ENCODE data around the gene OLFM1.
"Not testable (repeated sequence)": the region's sequence is repeated elsewhere in the genome, so short reads cannot be mapped to it uniquely, and the experiment has no call there.

Gene OLFM1

GRCh38 chr9:135135929-135136315 is 48.5 kb downstream of the OLFM1 start:
- no peak for DNase-seq (ENCODE audit: low spot score in 2 of 2)
- Mint-ChIP-seq H3K27ac (no peak overlapping the region), H3K36me3 (no peaks in the 10 kb centered on the region), H3K9me3 (no peaks in the 10 kb centered on the region), H3K4me1 (no peaks in the 10 kb centered on the region), H3K4me3 (no peak overlapping the region)
- no peak for ATAC-seq

- DNase-seq (ENCODE audit: low spot score in 2 of 2) (no peak), ATAC-seq (no peak)
- Mint-ChIP-seq H3K36me3 (no peaks in the 10 kb centered on the region), H3K4me1 (no peaks in the 10 kb centered on the region), H3K9me3 (no peaks in the 10 kb centered on the region), H3K27ac (no peak overlapping the region), H3K4me3 (no peak overlapping the region)
Observed at GRCh38 chr9:135136481-135136880, 49.0 kb downstream of the OLFM1 start.

GRCh38 chr9:135136991-135137832 is 49.7 kb downstream of the OLFM1 start:
- Mint-ChIP-seq H3K9me3 (no peaks in the 10 kb centered on the region), H3K4me3 (no peak overlapping the region), H3K4me1 (no peaks in the 10 kb centered on the region), H3K27ac (no peak overlapping the region), H3K36me3 (no peaks in the 10 kb centered on the region)
- ATAC-seq (no peak), DNase-seq (ENCODE audit: low spot score in 2 of 2) (no peak)

GRCh38 chr9:135138078-135138855 is 50.8 kb downstream of the OLFM1 start:
- H3K36me3 Mint-ChIP-seq, result no peaks in the 10 kb centered on the region
- no peaks in the 10 kb centered on the region for H3K4me1 Mint-ChIP-seq
- ATAC-seq, result no peak
- H3K9me3 Mint-ChIP-seq, result no peaks in the 10 kb centered on the region
- DNase-seq (ENCODE audit: low spot score in 2 of 2), result no peak
- H3K27ac Mint-ChIP-seq, result no peak overlapping the region
- H3K4me3 Mint-ChIP-seq, result no peak overlapping the region

- ATAC-seq (no peak), DNase-seq (ENCODE audit: low spot score in 2 of 2) (no peak)
- no peak overlapping the region for H3K4me3 Mint-ChIP-seq
- no peak overlapping the region for H3K27ac Mint-ChIP-seq
- H3K36me3 Mint-ChIP-seq, result no peaks in the 10 kb centered on the region
- no peaks in the 10 kb centered on the region for H3K4me1 Mint-ChIP-seq
- H3K9me3 Mint-ChIP-seq, result no peaks in the 10 kb centered on the region
Observed at GRCh38 chr9:135139366-135139959, 52.0 kb downstream of the OLFM1 start.

- DNase-seq (ENCODE audit: low spot score in 2 of 2) (no peak), ATAC-seq (no peak)
- H3K27ac Mint-ChIP-seq, result no peak overlapping the region
- no peak overlapping the region for H3K4me3 Mint-ChIP-seq
- no peaks in the 10 kb centered on the region for H3K36me3 Mint-ChIP-seq
- H3K4me1 Mint-ChIP-seq, result no peaks in the 10 kb centered on the region
- no peaks in the 10 kb centered on the region for H3K9me3 Mint-ChIP-seq
Observed at GRCh38 chr9:135141183-135141774, 53.8 kb downstream of the OLFM1 start.

DNA sequence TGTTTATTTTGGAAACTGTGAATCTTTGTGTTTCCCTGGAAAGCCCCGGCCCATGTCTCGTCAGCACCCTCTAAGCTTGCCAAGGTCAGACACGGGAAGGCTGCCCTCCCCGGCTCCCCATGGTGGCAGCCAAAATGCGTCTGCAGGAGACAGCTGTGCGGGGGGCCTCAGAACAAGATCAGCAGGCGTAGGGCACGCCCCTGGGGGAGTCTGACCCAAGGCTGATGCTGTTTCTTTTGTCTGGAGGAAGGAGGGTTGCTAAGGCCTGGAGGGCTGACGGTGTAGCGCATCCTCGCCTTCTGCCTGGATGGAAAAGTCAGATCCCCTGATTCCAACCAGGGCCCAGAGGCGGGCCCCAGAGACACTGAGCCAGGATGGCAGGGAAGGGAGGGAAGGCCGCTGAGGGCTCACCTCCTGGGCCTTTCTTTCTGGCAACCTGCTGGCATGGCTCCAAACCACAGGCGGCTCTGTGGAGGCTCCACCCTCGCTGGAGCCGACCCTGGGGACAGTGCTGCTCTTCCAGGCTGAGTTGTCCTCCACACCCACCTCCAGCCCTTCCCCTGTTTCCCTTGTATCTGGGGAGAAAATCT is 57.2 kb downstream of the OLFM1 start:
- Mint-ChIP-seq H3K36me3 (no peaks in the 10 kb centered on the region), H3K9me3 (peaks cover 4% of the 10 kb centered on the region), H3K4me3 (no peak overlapping the region), H3K4me1 (no peaks in the 10 kb centered on the region), H3K27ac (no peak overlapping the region)
- DNase-seq (ENCODE audit: low spot score in 2 of 2) (no peak), ATAC-seq (no peak)

DNA sequence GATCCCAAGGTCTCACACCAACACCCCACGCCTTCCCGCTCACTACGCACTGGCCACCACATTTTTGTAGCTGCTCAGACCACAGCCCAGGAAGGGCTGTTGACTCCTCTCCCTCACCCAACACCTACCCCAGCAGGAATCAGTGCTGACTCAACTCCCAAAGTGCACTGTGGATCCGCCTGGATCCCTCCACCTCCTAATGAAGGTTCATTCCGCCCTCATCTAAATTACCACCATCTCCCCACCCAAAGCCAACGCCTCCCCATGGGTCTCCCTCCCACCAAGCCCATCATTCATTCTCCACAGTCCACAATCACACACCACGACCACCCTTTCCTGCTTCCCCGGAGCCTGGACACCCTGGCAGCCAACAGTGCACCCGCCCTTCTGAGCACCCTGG is 57.8 kb downstream of the OLFM1 start:
- Mint-ChIP-seq H3K4me3 (no peak overlapping the region), H3K27ac (no peak overlapping the region), H3K36me3 (no peaks in the 10 kb centered on the region), H3K4me1 (no peaks in the 10 kb centered on the region), H3K9me3 (peaks cover 4% of the 10 kb centered on the region)
- ATAC-seq (no peak), DNase-seq (ENCODE audit: low spot score in 2 of 2) (no peak)

DNA sequence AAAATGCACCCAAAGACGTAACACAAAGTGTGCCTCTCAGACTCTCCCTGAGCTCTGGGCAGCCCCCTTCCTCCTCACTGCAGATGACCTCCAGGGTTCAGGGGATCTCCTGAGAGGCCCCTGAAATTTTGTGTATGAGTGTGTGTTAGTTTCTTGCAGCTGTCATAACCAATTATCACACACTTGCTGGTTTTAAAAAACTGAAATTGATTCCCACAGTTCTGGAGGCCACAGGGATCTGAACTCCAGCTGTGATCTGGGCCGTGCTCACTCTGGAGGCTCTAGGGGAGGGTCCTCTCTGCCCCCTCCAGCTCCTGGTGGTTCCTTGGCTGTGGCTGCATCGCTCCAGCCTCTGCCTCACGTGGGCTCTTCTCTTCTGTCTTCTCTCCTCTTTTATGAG is 58.8 kb downstream of the OLFM1 start:
- DNase-seq (ENCODE audit: low spot score in 2 of 2) (no peak), ATAC-seq (no peak)
- Mint-ChIP-seq H3K9me3 (peaks cover 7% of the 10 kb centered on the region), H3K4me1 (no peaks in the 10 kb centered on the region), H3K4me3 (no peak overlapping the region), H3K36me3 (no peaks in the 10 kb centered on the region), H3K27ac (no peak overlapping the region)

DNA sequence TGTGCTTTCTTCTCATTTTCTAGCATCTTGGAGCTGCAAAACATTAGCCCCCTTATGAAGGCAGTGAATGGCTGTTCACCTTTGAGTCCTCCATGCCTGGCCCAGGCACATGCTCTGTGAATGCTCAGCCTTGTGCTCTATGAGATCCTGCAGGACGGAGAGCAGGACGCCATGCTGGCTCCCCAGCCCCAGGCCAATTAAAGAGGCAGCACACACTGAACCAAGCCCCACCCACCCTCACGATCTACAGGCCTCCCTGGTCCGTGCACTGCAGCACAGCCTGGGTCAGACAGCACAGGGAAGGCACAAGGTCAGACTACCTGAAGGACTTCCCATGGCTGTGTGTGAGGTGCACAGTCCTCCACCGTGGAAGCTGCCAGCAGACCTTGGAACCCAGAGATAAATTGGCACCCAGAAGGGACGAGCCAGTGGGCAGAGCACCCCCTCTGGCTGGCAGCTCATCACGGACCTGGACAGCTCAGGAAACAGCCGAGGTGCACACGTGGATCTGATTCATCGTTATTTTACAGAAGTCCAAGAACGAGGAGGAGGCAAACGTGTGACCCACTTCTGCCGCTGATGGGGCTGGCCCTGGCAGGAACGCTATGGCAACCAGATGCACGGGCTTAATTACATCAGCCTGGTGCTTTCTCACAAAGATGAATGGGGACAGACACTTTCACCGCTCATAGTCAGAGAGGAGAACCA is 59.5 kb downstream of the OLFM1 start:
- H3K27ac Mint-ChIP-seq, result no peak overlapping the region
- no peaks in the 10 kb centered on the region for H3K36me3 Mint-ChIP-seq
- peaks cover 7% of the 10 kb centered on the region for H3K9me3 Mint-ChIP-seq

GRCh38 chr9:135147474-135147805 is 60.0 kb downstream of the OLFM1 start:
- DNase-seq (ENCODE audit: low spot score in 2 of 2), result no peak
- ATAC-seq, result no peak
- H3K9me3 Mint-ChIP-seq, result peaks cover 7% of the 10 kb centered on the region
- H3K27ac Mint-ChIP-seq, result no peak overlapping the region
- no peak overlapping the region for H3K4me3 Mint-ChIP-seq
- no peaks in the 10 kb centered on the region for H3K4me1 Mint-ChIP-seq
- no peaks in the 10 kb centered on the region for H3K36me3 Mint-ChIP-seq

More for the DNA sequence above, 59.5 kb downstream of the OLFM1 start:
- Mint-ChIP-seq H3K4me1 (no peaks in the 10 kb centered on the region), H3K4me3 (no peak overlapping the region)
- ATAC-seq (no peak), DNase-seq (ENCODE audit: low spot score in 2 of 2) (no peak)

GRCh38 chr9:135147938-135148337 is 60.5 kb downstream of the OLFM1 start:
- Mint-ChIP-seq H3K4me1 (no peaks in the 10 kb centered on the region), H3K9me3 (peaks cover 7% of the 10 kb centered on the region), H3K27ac (no peak overlapping the region), H3K4me3 (no peak overlapping the region), H3K36me3 (no peaks in the 10 kb centered on the region)
- no peak for ATAC-seq
- DNase-seq (ENCODE audit: low spot score in 2 of 2), result no peak

GRCh38 chr9:135148386-135148785 is 60.9 kb downstream of the OLFM1 start:
- peaks cover 7% of the 10 kb centered on the region for H3K9me3 Mint-ChIP-seq
- DNase-seq (ENCODE audit: low spot score in 2 of 2), result no peak
- H3K27ac Mint-ChIP-seq, result no peak overlapping the region
- H3K36me3 Mint-ChIP-seq, result no peaks in the 10 kb centered on the region
- no peaks in the 10 kb centered on the region for H3K4me1 Mint-ChIP-seq
- no peak overlapping the region for H3K4me3 Mint-ChIP-seq
- no peak for ATAC-seq

GRCh38 chr9:135149901-135150300 is 62.4 kb downstream of the OLFM1 start:
- H3K9me3 Mint-ChIP-seq; H3K4me1 Mint-ChIP-seq; H3K36me3 Mint-ChIP-seq; DNase-seq (ENCODE audit: low spot score in 2 of 2); H3K27ac Mint-ChIP-seq; H3K4me3 Mint-ChIP-seq; ATAC-seq: not testable (repeated sequence)

- DNase-seq (ENCODE audit: low spot score in 2 of 2), result no peak
- Mint-ChIP-seq H3K4me3 (no peak overlapping the region), H3K27ac (no peak overlapping the region), H3K9me3 (peaks cover 7% of the 10 kb centered on the region), H3K4me1 (no peaks in the 10 kb centered on the region), H3K36me3 (no peaks in the 10 kb centered on the region)
- ATAC-seq, result no peak
Observed at GRCh38 chr9:135150981-135151380, 63.5 kb downstream of the OLFM1 start.

Data from stimulated activated effector memory CD8-positive, alpha-beta T cell treated with anti-CD3 and anti-CD28 coated beads, Interleukin-12 subunit alpha, Interleukin-12 subunit beta, amount 100 ng/mL, for 72 hours (primary cell).